Adipose tissue (tissue), 3 donors: ENCODE measurements around the gene FXYD3. TPM values are rescaled to one million over a fixed set of nuclear protein-coding genes. Genes with fewer than 3 reads are reported as not detected.
"Not testable (repeated sequence)": the region's sequence is repeated elsewhere in the genome, so short reads cannot be mapped to it uniquely, and the experiment has no call there.

Experiments
- H3K27ac ChIP-seq: one replicate; pipeline ENCODE4 v1.5.1; 2013; ENCODE audit warnings: low read depth, low read length
- WGBS, 3 donors: extraction: QIAGEN DNeasy Blood & Tissue Kit; methylation state at CpG; one replicate each; pipeline ENCODE4 v1.1.7; 2013; 5-methylcytosine and 5-hydroxymethylcytosine counted together
- polyA plus RNA-seq, 3 donors: library from polyadenylated mRNA; stranded (reverse); fragments of 200-250 nt; gene quantifications; one replicate each; pipeline ENCODE4 v1.2.3, GENCODE V29; 2013
- donor health status: healthy with polysubstance abuse.
- donor health status: Bipolar disorder and iron deficiency.
- donor health status: healthy.

Gene FXYD3
- polyA plus RNA-seq, 3 donors, result 8.0 to 39.4 (median 33.6) TPM

DNA sequence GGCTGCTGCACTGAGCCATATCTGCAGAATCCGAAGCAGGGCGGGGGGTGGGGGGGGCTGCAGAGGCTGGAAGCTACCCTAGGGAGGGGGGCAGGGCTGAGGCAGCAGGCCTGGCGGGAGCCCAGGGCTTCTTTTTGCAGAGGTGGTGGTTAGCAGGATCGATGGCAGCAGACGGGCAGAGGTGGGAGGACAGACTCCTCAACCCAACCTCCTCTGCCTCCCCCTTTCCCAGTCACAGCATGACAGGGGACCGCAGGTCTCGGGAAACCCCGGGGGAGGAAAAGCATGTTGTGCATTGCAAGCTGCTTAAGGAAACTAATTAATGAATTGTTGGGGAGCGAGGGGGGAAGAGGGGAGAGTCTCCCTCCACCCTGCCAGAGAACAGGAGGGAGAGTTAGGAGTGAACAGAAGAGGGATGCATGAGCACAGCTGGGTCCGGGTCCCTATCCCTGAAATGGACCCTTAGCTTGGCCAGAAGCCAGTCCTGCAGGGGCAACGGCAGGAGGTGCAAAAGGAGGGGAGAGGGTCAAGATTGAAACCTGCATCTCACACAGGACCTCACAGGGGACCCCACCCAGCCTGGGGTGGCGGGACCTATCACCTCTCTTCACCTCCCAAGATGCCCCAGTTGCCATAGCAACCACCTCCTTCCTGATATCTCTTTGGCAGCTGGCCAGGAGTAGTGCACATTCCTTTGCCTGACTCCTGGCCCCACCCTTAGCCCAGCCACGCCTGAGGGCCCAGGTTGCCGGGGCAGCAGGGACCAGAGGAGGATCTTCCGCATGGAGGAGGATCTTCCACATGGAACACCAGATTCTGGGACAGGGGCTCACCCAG, 29.2 kb downstream of the FXYD3 start:
- 26 to 30% (median 29%) methylated on average over 13 to 15 of the region's 15 CpGs for WGBS, 3 donors
- no peak overlapping the region for H3K27ac ChIP-seq

- 69 to 78% (median 70%) methylated on average over 7 of the region's 7 CpGs for WGBS, 3 donors
- H3K27ac ChIP-seq, result no peak overlapping the region
Measured at GRCh38 chr19:35146746-35147459, 31.3 kb downstream of the FXYD3 start.

DNA sequence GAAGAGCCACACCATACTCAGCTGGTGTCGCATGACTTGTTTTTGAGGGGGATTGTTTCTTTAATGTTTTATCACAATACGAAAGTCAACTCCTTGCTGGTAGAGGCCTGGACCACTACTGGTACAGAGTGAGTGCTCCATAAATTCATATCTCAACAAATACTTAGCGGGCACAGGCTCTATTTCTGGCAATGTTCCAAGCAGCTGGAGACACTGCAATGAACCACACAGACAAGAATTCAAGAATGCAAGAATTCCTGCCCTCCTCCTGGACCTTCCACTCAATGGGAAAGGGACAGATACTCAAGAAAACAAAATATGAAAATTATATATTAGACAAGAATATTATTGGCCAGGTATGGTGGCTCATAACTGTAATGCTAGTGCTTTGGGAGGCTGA, 33.8 kb downstream of the FXYD3 start:
- 90 to 92% (median 90%) methylated on average over 3 of the region's 3 CpGs for WGBS, 3 donors
- H3K27ac ChIP-seq, result no peak overlapping the region

DNA sequence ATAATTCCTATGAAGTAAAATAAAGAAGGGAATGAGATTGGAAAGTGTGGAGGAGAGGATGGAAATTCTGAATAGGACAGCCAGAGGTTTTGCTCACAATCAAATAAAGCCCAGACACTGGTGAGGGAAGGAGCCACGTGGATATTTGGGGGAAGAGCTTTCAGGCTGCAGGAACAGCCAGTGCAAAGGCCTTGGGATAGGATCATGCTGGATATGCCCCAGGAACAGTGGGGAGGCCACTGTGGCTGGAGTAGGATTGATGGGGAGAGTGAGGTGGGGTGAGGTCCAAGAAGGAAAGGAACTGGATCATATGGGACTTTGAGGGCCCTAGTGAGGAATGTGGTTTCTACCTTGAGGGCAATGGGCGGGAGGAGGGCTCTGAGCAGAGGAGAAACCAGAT, 34.8 kb downstream of the FXYD3 start:
- 62 to 79% (median 71%) methylated on average over 2 of the region's 2 CpGs for WGBS, 3 donors
- no peak overlapping the region for H3K27ac ChIP-seq

GRCh38 chr19:35151273-35152065, 35.8 kb downstream of the FXYD3 start:
- H3K27ac ChIP-seq, result no peak overlapping the region

GRCh38 chr19:35153129-35153522, 37.5 kb downstream of the FXYD3 start:
- WGBS, 3 donors, result 54 to 74% (median 67%) methylated on average over 10 of the region's 10 CpGs
- not testable (repeated sequence) for H3K27ac ChIP-seq

More at GRCh38 chr19:35151273-35152065, 35.8 kb downstream of the FXYD3 start:
- 78 to 89% (median 87%) methylated on average over 20 of the region's 20 CpGs for WGBS, 3 donors

DNA sequence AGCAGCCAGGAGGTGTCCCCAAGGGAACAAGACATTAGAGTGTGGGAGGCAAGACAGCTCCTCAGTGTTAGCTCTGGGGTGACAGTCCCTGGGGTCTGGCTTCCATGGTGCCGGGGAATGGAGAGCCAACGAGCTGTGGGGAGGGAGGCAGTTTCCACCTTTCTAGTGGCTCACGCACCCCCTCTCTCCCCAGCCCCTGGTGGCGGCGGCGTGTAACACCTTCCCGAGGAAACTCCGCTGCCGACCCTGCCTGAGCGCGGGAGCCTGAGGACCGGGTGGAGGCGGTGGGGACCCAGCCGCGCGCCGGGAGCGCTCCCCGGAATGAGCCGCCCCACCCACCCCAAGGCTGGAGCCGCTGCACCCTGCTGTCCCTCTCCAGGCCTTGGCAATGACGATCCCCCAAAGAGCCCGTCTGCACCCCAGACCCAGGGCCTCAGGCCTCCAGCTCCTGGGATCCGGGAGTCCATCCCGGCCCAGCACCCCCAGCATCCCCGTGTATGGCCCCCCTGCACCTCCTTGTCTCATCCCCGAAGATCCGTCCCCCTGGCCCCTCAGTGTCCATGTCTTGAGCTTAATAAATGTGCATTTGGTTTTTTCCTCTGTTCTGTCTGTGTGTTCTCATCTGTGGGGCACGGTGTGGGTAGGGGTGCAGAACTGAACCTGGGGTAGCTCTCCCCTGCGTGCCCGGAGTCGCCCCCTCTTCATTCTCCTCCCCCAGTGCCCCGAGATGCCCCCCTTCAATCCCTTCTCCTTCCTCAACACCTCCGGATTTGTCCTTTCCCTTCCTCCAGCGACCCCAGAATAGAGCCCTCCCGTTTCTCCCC, 38.3 kb downstream of the FXYD3 start:
- no peak overlapping the region for H3K27ac ChIP-seq

DNA sequence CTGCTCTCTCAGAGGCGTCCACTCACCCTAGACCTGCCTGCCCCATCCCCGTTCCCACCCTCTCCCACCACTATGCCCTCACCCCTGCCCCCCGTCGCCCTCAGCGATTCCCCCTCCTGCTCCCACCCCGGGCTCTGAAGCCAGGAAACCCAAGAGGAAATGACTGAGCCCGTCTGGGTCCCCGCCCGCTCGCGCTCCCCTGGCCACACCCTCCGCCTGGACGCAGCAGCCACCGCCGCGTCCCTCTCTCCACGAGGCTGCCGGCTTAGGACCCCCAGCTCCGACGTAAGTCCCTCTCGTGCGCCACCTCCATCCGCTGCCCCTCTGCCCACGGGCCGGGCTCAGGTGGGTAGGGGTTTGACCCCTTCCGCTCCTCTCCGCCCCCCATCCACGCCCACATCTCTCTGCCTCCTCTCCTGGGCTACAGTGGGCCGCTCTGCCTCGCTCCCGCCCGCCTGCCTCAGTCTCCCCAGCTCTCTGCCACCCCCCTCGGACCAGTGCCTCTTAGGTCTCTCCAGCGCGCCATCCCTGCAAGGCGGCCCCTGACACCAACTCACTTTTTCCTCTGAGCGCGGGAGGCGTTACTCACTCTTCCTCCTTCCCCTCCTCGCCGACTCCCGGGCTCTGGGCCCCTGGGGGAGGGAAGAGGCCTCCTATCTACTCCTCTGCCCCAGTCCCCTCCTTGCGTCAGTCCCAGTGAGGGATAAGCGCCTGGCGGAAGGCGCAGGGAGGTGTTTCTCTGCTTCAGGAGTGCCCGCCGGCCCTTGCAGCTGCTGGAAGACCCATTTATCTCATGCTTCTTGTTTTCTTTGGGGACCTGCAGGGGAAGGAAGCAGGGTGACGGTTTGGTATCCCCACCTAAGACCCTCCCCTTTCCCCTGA, 39.1 kb downstream of the FXYD3 start, which contains the start of gene FXYD5:
FXYD5 (plus strand) TSS at position 211 of the 882 bp plus-strand sequence. CDS start 816 bp downstream, outside the sequence.
- H3K27ac ChIP-seq, result peak within 1 kb of the TSS; percentile 12
- 1% methylated on average over 44 to 49 of the region's 49 CpGs for WGBS, 3 donors

More for the DNA sequence above, 38.3 kb downstream of the FXYD3 start:
- 0 to 2% (median 1%) methylated on average over 28 to 36 of the region's 36 CpGs for WGBS, 3 donors

- H3K27ac ChIP-seq, result no peak overlapping the region
- WGBS, 3 donors, result 9 to 27% (median 9%) methylated on average over 17 of the region's 17 CpGs
Measured at GRCh38 chr19:35155441-35155840, 39.8 kb downstream of the FXYD3 start.

DNA sequence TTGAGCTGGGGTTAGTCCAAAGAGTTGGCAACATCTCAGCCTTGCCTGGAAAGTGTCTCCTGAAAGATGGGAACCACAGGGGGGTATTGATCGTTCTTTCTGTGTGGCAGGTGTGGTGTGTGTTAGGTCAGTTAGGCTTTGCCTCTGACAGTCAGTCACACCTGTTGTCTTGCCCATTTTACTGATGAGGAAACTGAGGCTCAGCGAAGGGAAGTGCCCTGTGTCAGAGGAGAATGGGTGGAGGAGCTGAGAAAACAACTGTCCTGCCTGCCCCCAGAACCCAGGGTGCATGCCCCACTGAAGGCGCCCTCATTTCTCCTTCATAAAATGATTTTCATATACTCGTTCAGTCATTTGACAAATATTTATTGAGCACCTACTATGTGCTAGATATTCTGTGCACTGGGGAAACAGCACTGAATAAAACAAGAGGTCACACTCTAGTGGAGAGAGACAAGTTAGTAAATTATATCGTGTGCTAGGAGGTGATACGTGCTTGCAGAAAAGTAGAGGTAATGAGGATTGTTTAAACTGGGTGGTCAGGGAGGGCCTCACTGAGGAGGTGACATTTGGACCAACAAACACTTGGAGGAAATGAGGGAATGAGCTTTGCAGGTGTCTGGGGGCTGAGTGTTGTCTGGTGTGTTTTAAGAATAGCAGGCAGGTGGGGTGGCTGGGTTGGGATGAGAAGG, 40.5 kb downstream of the FXYD3 start:
- no peak overlapping the region for H3K27ac ChIP-seq
- 76 to 90% (median 87%) methylated on average over 6 of the region's 6 CpGs for WGBS, 3 donors

DNA sequence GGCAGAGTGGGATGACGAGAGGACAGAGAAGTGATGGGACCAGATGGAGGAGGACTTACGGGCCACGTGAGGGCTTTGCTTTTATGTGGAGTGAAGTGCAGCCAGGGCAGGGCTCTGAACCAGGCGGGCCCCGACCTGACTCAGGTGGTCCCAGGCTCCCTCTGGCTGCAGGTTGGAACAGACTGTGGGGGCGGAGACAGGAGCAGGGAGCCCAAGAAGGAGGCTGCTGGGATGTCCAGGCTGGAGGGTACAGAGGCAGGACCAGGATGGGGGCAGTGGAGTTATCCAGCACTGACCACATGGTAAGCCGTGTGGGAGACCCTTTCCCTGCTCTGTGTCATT, 41.0 kb downstream of the FXYD3 start:
- 67 to 93% (median 93%) methylated on average over 7 of the region's 7 CpGs for WGBS, 3 donors
- H3K27ac ChIP-seq, result no peak overlapping the region

DNA sequence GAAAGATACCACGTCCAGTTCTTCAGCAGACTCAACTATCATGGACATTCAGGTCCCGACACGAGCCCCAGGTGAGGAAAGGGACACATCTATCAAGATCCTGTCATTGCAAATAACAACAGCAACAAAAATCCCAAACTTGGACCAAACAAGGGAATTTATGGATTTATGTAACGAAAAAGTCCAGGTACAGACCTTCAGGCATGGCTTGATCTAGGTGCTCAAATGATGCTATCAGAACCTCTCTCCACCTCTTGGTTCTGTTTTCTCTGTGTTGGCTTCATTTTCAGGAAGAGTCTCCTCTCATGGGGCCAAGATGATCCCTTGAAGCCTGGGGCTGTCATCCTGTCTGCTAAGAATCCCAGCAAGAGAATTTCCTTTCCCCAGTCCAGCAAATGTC, 41.8 kb downstream of the FXYD3 start:
- no peak overlapping the region for H3K27ac ChIP-seq
- 88 to 99% (median 99%) methylated on average over 4 of the region's 4 CpGs for WGBS, 3 donors

- 73 to 94% (median 89%) methylated on average over 8 of the region's 8 CpGs for WGBS, 3 donors
- H3K27ac ChIP-seq, result no peak overlapping the region
Measured at GRCh38 chr19:35159606-35160005, 44.0 kb downstream of the FXYD3 start.

GRCh38 chr19:35160629-35161433, 45.2 kb downstream of the FXYD3 start:
- 84 to 96% (median 94%) methylated on average over 9 of the region's 9 CpGs for WGBS, 3 donors
- no peak overlapping the region for H3K27ac ChIP-seq

GRCh38 chr19:35161434-35161743, 45.8 kb downstream of the FXYD3 start:
- WGBS, 3 donors, result 92 to 99% (median 92%) methylated on average over 2 of the region's 2 CpGs
- H3K27ac ChIP-seq, result no peak overlapping the region
